ENCODE data around the gene KRT6A.

Gene KRT6A

GRCh38 chr12:52487211-52487610 is 5.8 kb downstream of the KRT6A start:
- Histone ChIP-seq H3K27me3 (ENCODE audit: control insufficient read depth, insufficient read depth, low read length) (no peaks in the 10 kb centered on the region), H3K4me3 (ENCODE audit: low read depth, low read length) (no peak overlapping the region), H3K9me3 (ENCODE audit: control insufficient read depth, insufficient read depth, low read length) (0 out of 2 replicates have a peak, but pooled peaks cover 5% of the 10 kb centered on the region), H3K4me1 (ENCODE audit: control insufficient read depth, insufficient read depth, low read length) (no peaks in the 10 kb centered on the region), H3K36me3 (ENCODE audit: control insufficient read depth, insufficient read depth, low read length) (no peaks in the 10 kb centered on the region), H3K9ac (ENCODE audit: low read depth, low read length) (no peak overlapping the region), H3K27ac (ENCODE audit: low read depth, low read length) (no peak overlapping the region)

DNA sequence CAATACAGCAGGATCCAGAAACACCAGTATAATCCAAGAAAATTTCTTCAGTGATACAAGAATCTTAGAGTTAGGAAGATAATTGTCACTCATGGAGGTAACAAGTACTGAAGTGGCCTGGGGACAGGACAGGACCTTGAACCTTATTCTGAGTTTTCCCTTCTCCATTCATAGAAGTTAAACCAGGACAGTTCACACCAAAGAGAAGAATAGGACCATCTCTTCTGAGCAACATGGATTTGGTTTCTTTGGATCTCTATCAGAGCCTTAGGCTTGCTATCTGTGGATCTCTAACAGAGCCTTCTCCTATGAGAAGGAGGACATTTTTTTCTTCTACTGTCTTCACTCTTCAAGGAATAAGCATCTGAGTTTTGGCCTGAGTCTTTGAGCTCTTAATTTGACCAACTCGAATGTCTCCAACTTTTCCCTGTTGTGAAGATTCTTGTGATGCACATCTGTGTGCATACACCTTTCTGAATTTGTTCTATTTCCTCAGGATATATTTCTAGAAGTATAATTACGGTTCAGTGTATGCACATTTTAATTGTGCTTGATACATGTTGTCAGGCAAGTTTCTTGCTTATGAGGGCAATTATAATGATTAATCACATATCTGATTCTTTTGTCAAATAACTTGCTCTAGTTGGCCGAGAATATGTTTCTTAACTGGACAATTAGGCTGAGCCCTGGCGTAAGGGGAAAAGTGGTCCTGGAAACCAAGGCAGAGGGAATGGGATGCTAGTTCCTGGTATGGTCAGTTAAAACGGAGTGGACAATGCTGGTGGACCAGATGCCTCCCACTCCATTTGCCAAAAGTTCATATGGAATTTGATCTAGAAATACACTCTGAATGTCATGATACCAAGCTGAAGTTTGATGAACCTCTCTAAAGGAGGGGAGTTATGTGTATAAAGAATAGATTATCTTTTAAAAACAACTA is 6.6 kb downstream of the KRT6A start:
- 0 out of 2 replicates have a peak, but pooled peaks cover 5% of the 10 kb centered on the region for H3K9me3 ChIP-seq (ENCODE audit: control insufficient read depth, insufficient read depth, low read length)
- no peaks in the 10 kb centered on the region for H3K27me3 ChIP-seq (ENCODE audit: control insufficient read depth, insufficient read depth, low read length)
- H3K4me3 ChIP-seq (ENCODE audit: low read depth, low read length): no peak overlapping the region
- no peaks in the 10 kb centered on the region for H3K36me3 ChIP-seq (ENCODE audit: control insufficient read depth, insufficient read depth, low read length)
- H3K4me1 ChIP-seq (ENCODE audit: control insufficient read depth, insufficient read depth, low read length): no peaks in the 10 kb centered on the region
- H3K27ac ChIP-seq (ENCODE audit: low read depth, low read length): no peak overlapping the region
- H3K9ac ChIP-seq (ENCODE audit: low read depth, low read length): no peak overlapping the region

DNA sequence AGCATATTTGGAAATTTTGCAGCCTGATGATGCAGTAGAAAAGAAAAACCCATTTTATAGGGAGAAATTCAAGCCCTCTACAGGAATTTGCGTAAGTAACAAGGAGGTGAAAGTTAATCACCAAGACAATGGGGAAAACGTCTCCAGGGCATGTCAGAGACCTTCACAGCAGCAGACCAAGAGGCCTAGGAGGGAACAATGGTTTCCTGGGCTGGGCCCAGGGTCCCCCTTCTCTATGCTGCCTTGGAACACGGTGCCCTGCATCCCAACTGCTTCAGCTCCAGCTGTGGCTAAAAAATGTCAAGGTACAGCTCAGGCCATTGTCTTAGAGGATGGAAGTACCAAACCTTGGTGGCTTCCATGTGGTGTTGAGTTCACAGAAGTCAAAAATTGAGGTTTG is 13.0 kb downstream of the KRT6A start:
- no peak overlapping the region for H3K9ac ChIP-seq (ENCODE audit: low read depth, low read length)
- peaks cover 15% of the 10 kb centered on the region; the same call in 1 of the 2 replicates for H3K9me3 ChIP-seq (ENCODE audit: control insufficient read depth, insufficient read depth, low read length)
- H3K4me3 ChIP-seq (ENCODE audit: low read depth, low read length): no peak overlapping the region
- no peaks in the 10 kb centered on the region for H3K36me3 ChIP-seq (ENCODE audit: control insufficient read depth, insufficient read depth, low read length)
- no peak overlapping the region for H3K27ac ChIP-seq (ENCODE audit: low read depth, low read length)
- H3K4me1 ChIP-seq (ENCODE audit: control insufficient read depth, insufficient read depth, low read length): no peaks in the 10 kb centered on the region
- H3K27me3 ChIP-seq (ENCODE audit: control insufficient read depth, insufficient read depth, low read length): no peaks in the 10 kb centered on the region

- Histone ChIP-seq H3K36me3 (ENCODE audit: control insufficient read depth, insufficient read depth, low read length) (no peaks in the 10 kb centered on the region), H3K27ac (ENCODE audit: low read depth, low read length) (no peak overlapping the region), H3K4me3 (ENCODE audit: low read depth, low read length) (no peak overlapping the region), H3K9ac (ENCODE audit: low read depth, low read length) (no peak overlapping the region), H3K4me1 (ENCODE audit: control insufficient read depth, insufficient read depth, low read length) (no peaks in the 10 kb centered on the region), H3K9me3 (ENCODE audit: control insufficient read depth, insufficient read depth, low read length) (peaks cover 14% of the 10 kb centered on the region; the same call in 1 of the 2 replicates), H3K27me3 (ENCODE audit: control insufficient read depth, insufficient read depth, low read length) (no peaks in the 10 kb centered on the region)
These were observed 15.4 kb downstream of the KRT6A start for GRCh38 chr12:52477651-52478050.

DNA sequence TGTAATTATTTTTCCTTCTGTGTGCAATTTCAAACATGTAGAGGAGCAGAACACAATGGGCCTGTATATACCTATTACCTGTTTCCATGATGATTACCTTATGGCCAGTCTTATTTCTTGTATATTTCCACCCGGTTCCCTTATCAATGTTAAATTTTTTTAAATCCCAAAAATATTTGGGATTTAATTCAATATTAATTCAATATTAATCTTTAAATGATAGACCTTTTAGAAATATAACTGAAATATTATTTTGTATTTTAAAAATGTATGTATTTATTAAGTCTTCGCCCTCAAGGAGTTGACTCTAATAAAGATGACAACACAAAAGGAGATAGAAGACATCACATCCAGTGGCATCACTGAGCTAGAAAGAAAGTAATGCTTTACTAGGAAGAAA is 18.8 kb downstream of the KRT6A start:
- no peak overlapping the region for H3K9ac ChIP-seq (ENCODE audit: low read depth, low read length)
- H3K36me3 ChIP-seq (ENCODE audit: control insufficient read depth, insufficient read depth, low read length): no peaks in the 10 kb centered on the region
- H3K4me1 ChIP-seq (ENCODE audit: control insufficient read depth, insufficient read depth, low read length): no peaks in the 10 kb centered on the region
- no peak overlapping the region for H3K4me3 ChIP-seq (ENCODE audit: low read depth, low read length)
- no peak overlapping the region for H3K27ac ChIP-seq (ENCODE audit: low read depth, low read length)
- peaks cover 16% of the 10 kb centered on the region; the same call in 1 of the 2 replicates for H3K9me3 ChIP-seq (ENCODE audit: control insufficient read depth, insufficient read depth, low read length)
- no peaks in the 10 kb centered on the region for H3K27me3 ChIP-seq (ENCODE audit: control insufficient read depth, insufficient read depth, low read length)

DNA sequence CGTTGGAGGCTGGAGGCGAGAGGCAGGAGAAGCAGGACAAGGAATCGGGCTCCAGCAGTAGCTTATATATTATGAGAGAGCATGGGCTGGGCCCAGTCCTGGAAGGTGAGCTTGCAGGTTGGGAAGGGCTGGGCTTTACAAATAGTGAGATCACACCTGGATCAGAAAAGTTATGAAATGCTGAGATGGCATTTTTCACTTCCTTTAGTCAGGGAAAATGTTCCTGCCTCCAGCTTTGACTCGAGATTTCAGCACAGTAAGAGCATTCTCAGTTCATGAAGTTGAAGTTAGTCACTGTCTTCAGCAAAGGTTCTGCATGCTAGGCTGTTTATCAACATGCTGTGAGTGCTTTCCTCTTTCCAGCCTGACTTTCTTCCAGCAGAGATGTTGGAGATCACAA is 19.3 kb downstream of the KRT6A start, which contains the start of gene KRT6C:
Gene KRT6C (minus strand): TSS at position 38 of the 400 bp plus-strand sequence. CDS start 68 bp downstream, outside the sequence.
- H3K9me3 ChIP-seq (ENCODE audit: control insufficient read depth, insufficient read depth, low read length): peaks cover 12% of the 10 kb centered on the region; the same call in 1 of the 2 replicates
- no peaks in the 10 kb centered on the region for H3K27me3 ChIP-seq (ENCODE audit: control insufficient read depth, insufficient read depth, low read length)
- no peaks in the 10 kb centered on the region for H3K4me1 ChIP-seq (ENCODE audit: control insufficient read depth, insufficient read depth, low read length)
- H3K36me3 ChIP-seq (ENCODE audit: control insufficient read depth, insufficient read depth, low read length): no peaks in the 10 kb centered on the region
- H3K4me3 ChIP-seq (ENCODE audit: low read depth, low read length): no peak within 1 kb of the TSS
- no peak within 1 kb of the TSS for H3K9ac ChIP-seq (ENCODE audit: low read depth, low read length)
- no peak within 1 kb of the TSS for H3K27ac ChIP-seq (ENCODE audit: low read depth, low read length)

DNA sequence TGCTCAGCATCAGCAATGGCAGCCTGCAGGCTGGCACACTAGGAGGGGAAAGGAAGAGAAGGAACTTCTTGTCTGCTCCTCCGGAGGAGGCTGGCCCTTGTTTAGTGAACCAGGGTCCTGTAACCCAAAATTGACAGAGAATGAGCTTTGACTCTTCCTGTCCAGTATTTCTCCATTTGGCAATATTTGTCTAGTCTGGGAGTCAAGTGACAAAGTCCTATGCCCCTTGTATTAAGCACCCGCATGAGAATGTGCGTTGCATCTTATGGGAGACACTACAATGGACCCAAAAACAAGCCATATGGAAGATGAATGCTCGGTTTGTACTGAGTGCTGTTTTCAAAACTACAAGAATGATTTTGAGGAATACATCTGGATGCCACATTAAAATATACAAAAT is 23.2 kb downstream of the KRT6A start:
- no peak overlapping the region for H3K9ac ChIP-seq (ENCODE audit: low read depth, low read length)
- H3K27ac ChIP-seq (ENCODE audit: low read depth, low read length): no peak overlapping the region
- no peak overlapping the region for H3K4me3 ChIP-seq (ENCODE audit: low read depth, low read length)
- H3K9me3 ChIP-seq (ENCODE audit: control insufficient read depth, insufficient read depth, low read length): 0 out of 2 replicates have a peak, but pooled peaks cover 3% of the 10 kb centered on the region
- no peaks in the 10 kb centered on the region for H3K4me1 ChIP-seq (ENCODE audit: control insufficient read depth, insufficient read depth, low read length)
- no peaks in the 10 kb centered on the region for H3K27me3 ChIP-seq (ENCODE audit: control insufficient read depth, insufficient read depth, low read length)
- no peaks in the 10 kb centered on the region for H3K36me3 ChIP-seq (ENCODE audit: control insufficient read depth, insufficient read depth, low read length)

DNA sequence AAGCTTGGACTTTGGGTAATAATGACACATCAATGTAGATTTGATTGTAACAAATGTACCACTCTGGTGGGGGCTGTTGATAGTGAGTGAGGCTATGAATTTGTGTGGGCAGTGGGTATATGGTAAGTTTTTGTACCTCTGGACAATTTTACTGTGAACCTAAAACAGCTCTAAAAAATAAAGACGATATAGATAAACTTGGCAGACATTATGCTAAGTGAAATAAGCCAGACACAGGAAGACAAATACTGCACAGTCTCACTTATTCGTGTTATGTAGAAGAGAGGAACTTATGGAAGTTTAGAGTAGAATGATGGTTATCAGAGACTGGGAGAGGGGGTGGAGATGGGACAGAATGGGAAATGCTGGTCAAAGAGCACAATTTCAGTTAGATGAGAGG is 28.2 kb downstream of the KRT6A start:
- no peaks in the 10 kb centered on the region for H3K27me3 ChIP-seq (ENCODE audit: control insufficient read depth, insufficient read depth, low read length)
- no peaks in the 10 kb centered on the region for H3K4me1 ChIP-seq (ENCODE audit: control insufficient read depth, insufficient read depth, low read length)
- H3K36me3 ChIP-seq (ENCODE audit: control insufficient read depth, insufficient read depth, low read length): no peaks in the 10 kb centered on the region
- no peak overlapping the region for H3K9ac ChIP-seq (ENCODE audit: low read depth, low read length)
- no peak overlapping the region for H3K27ac ChIP-seq (ENCODE audit: low read depth, low read length)
- no peaks in the 10 kb centered on the region for H3K9me3 ChIP-seq (ENCODE audit: control insufficient read depth, insufficient read depth, low read length)
- H3K4me3 ChIP-seq (ENCODE audit: low read depth, low read length): no peak overlapping the region

- Histone ChIP-seq H3K27me3 (ENCODE audit: control insufficient read depth, insufficient read depth, low read length) (no peaks in the 10 kb centered on the region), H3K4me1 (ENCODE audit: control insufficient read depth, insufficient read depth, low read length) (no peaks in the 10 kb centered on the region), H3K27ac (ENCODE audit: low read depth, low read length) (no peak overlapping the region), H3K4me3 (ENCODE audit: low read depth, low read length) (no peak overlapping the region), H3K9me3 (ENCODE audit: control insufficient read depth, insufficient read depth, low read length) (no peaks in the 10 kb centered on the region), H3K9ac (ENCODE audit: low read depth, low read length) (no peak overlapping the region), H3K36me3 (ENCODE audit: control insufficient read depth, insufficient read depth, low read length) (no peaks in the 10 kb centered on the region)
These were observed 31.4 kb downstream of the KRT6A start for GRCh38 chr12:52461693-52462092.

DNA sequence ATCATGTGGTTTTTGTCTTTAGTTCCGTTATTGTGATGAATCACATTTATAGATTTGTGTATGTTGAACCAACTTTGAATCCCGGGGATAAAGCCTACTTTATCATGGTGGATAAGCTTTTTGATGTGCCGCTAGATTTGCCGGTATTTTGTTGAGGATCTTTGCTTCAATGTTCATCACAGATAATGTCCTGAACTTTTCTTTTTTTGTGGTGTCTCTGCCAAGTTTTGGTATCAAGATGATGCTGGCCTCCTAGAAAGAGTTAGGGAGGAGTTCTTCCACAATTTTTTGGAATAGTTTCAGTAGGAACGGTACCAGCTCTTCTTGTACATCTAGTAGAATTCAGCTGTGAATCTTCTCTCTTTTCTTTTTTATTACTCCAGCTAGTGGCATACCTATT is 34.2 kb downstream of the KRT6A start:
- H3K9ac ChIP-seq (ENCODE audit: low read depth, low read length): no peak overlapping the region
- no peaks in the 10 kb centered on the region for H3K36me3 ChIP-seq (ENCODE audit: control insufficient read depth, insufficient read depth, low read length)
- no peak overlapping the region for H3K27ac ChIP-seq (ENCODE audit: low read depth, low read length)
- peaks cover 8% of the 10 kb centered on the region for H3K4me1 ChIP-seq (ENCODE audit: control insufficient read depth, insufficient read depth, low read length)
- no peak overlapping the region for H3K4me3 ChIP-seq (ENCODE audit: low read depth, low read length)
- no peaks in the 10 kb centered on the region for H3K9me3 ChIP-seq (ENCODE audit: control insufficient read depth, insufficient read depth, low read length)
- H3K27me3 ChIP-seq (ENCODE audit: control insufficient read depth, insufficient read depth, low read length): no peaks in the 10 kb centered on the region

GRCh38 chr12:52455821-52456220 is 37.2 kb downstream of the KRT6A start:
- Histone ChIP-seq H3K9ac (ENCODE audit: low read depth, low read length) (no peak overlapping the region), H3K27ac (ENCODE audit: low read depth, low read length) (no peak overlapping the region), H3K36me3 (ENCODE audit: control insufficient read depth, insufficient read depth, low read length) (no peaks in the 10 kb centered on the region), H3K27me3 (ENCODE audit: control insufficient read depth, insufficient read depth, low read length) (no peaks in the 10 kb centered on the region), H3K4me1 (ENCODE audit: control insufficient read depth, insufficient read depth, low read length) (peaks cover 8% of the 10 kb centered on the region), H3K4me3 (ENCODE audit: low read depth, low read length) (no peak overlapping the region), H3K9me3 (ENCODE audit: control insufficient read depth, insufficient read depth, low read length) (no peaks in the 10 kb centered on the region)
